Upper lobe of left lung (tissue), 6 donors: Measurements from ENCODE around the gene MOCOS. TPM values are rescaled to one million over a fixed set of nuclear protein-coding genes. Genes with fewer than 3 reads are reported as not detected.

Source experiments
- ATAC-seq, 2 donors: fragments of 200-7000 bp; cut with Tn5 transposase; one replicate each; pipeline ENCODE4 v1.9.1; 2022; ENCODE audit warnings: mild to moderate bottlenecking in 2 of 2, moderate library complexity in 2 of 2; ENCODE audit not compliant: low FRiP score in 2 of 2
- DNase-seq, 2 donors: peaks; one replicate each; pipeline ENCODE4 v3.0.0-alpha.2; 2019 to 2020
- H3K27ac ChIP-seq, 4 donors: fragments of 200-600 bp; sonication (generic); one replicate each; pipeline ENCODE4 v1.5.1; 2016 to 2019
- H3K27me3 ChIP-seq, 4 donors: fragments of 200-600 bp; sonication (generic); one replicate each; pipeline ENCODE4 v1.5.1; 2017 to 2019
- H3K36me3 ChIP-seq, 4 donors: fragments of 200-600 bp; sonication (generic); one replicate each; pipeline ENCODE4 v1.5.1; 2016 to 2019
- H3K4me1 ChIP-seq, 4 donors: fragments of 200-600 bp; sonication (generic); one replicate each; pipeline ENCODE4 v1.5.1; 2018 to 2019
- H3K4me3 ChIP-seq, 4 donors: fragments of 200-600 bp; sonication (generic); one replicate each; pipeline ENCODE4 v1.5.1; 2017 to 2019; ENCODE audit warnings: mild to moderate bottlenecking in 2 of 4, moderate library complexity in 1 of 4
- H3K9me3 ChIP-seq, 4 donors: fragments of 200-600 bp; sonication (generic); one replicate each; pipeline ENCODE4 v1.5.1; 2018 to 2019
- CTCF ChIP-seq, 6 experiments: fragments of 450-650 bp in 4 of 6; fragments of 200-600 bp in 2 of 6; sonication (generic) in 2 of 6; IDR thresholded peaks; one replicate each; pipeline ENCODE4 v1.5.1; 2016 to 2019; ENCODE audit warnings: antibody characterized with exemption in 6 of 6
- EP300 ChIP-seq, 4 donors: sonication (generic); formaldehyde crosslinking; IDR thresholded peaks; one replicate each; pipeline ENCODE4 v1.5.1; 2017; ENCODE audit warnings: antibody characterized with exemption in 4 of 4, control low read depth in 2 of 4
- POLR2A ChIP-seq, 4 donors: fragments of 450-650 bp; IDR thresholded peaks; one replicate each; pipeline ENCODE4 v1.5.1; 2016 to 2017; ENCODE audit warnings: antibody characterized with exemption in 4 of 4, mild to moderate bottlenecking in 2 of 4
- POLR2AphosphoS5 ChIP-seq, 2 donors: sonication (generic); formaldehyde crosslinking; IDR thresholded peaks; one replicate each; pipeline ENCODE4 v1.5.1; 2017; ENCODE audit warnings: antibody characterized with exemption in 2 of 2
- WGBS, 2 donors: methylation state at CpG; one replicate each; pipeline ENCODE4 v1.1.5; 2017 to 2018; 5-methylcytosine and 5-hydroxymethylcytosine counted together
- total RNA-seq, 6 donors: library from RNA; depleted of rRNA in 4 of 6; stranded (reverse); fragments of >200 nt in 4 of 6; gene quantifications; one replicate each; pipeline versions ENCODE4 v1.1.0 to v1.2.1, GENCODE V29; 2016 to 2021
- donor health status: DM: no; HTN: no; CAD: no; lungs with moderate emphysema.
- donor health status: DM: no; HTN: yes; CAD: no; lungs with severe emphysema.

The MOCOS gene
- total RNA-seq, 6 donors from 2014 or later: 1.9 to 4.7 (median 3.8) TPM

GRCh38 chr18:36176711-36177110, 10.6 kb upstream of the MOCOS start:
- WGBS, 2 donors: 86 to 91% methylated on average over 9 of the region's 9 CpGs
- DNase-seq: no peak
- no peak overlapping the region for H3K4me3 ChIP-seq
- H3K9me3 ChIP-seq: no peaks in the 10 kb centered on the region
- peaks cover 8 to 58% (median 33%) of the 10 kb centered on the region in 4 donors for H3K36me3 ChIP-seq
- ATAC-seq: no peak
- H3K27ac ChIP-seq: no peak overlapping the region
- TF ChIP-seq EP300 (IDR thresholded peaks at IDR 0.05) (no peak), POLR2A (IDR thresholded peaks at IDR 0.05) (no peak), CTCF (IDR thresholded peaks at IDR 0.05) (no peak), POLR2AphosphoS5 (IDR thresholded peaks at IDR 0.05) (no peak)
- peaks cover 3 to 13% (median 8%) of the 10 kb centered on the region in 4 donors for H3K4me1 ChIP-seq
- H3K27me3 ChIP-seq: no peaks in the 10 kb centered on the region

- H3K4me1 ChIP-seq: peaks cover 3 to 13% (median 8%) of the 10 kb centered on the region in 4 donors
- no peak for TF ChIP-seq POLR2A (IDR thresholded peaks at IDR 0.05)
- TF ChIP-seq CTCF (IDR thresholded peaks at IDR 0.05): no peak
- TF ChIP-seq POLR2AphosphoS5 (IDR thresholded peaks at IDR 0.05): no peak
- no peak for TF ChIP-seq EP300 (IDR thresholded peaks at IDR 0.05)
- H3K36me3 ChIP-seq: peaks cover 7 to 45% (median 26%) of the 10 kb centered on the region in 4 donors
- H3K27ac ChIP-seq: no peak overlapping the region
- ATAC-seq (no peak), DNase-seq (no peak)
- 75 to 80% methylated on average over 3 of the region's 3 CpGs for WGBS, 2 donors
- H3K9me3 ChIP-seq: no peaks in the 10 kb centered on the region
- H3K27me3 ChIP-seq: no peaks in the 10 kb centered on the region
- no peak overlapping the region for H3K4me3 ChIP-seq
These were observed 9.4 kb upstream of the MOCOS start for GRCh38 chr18:36177913-36178312.

DNA sequence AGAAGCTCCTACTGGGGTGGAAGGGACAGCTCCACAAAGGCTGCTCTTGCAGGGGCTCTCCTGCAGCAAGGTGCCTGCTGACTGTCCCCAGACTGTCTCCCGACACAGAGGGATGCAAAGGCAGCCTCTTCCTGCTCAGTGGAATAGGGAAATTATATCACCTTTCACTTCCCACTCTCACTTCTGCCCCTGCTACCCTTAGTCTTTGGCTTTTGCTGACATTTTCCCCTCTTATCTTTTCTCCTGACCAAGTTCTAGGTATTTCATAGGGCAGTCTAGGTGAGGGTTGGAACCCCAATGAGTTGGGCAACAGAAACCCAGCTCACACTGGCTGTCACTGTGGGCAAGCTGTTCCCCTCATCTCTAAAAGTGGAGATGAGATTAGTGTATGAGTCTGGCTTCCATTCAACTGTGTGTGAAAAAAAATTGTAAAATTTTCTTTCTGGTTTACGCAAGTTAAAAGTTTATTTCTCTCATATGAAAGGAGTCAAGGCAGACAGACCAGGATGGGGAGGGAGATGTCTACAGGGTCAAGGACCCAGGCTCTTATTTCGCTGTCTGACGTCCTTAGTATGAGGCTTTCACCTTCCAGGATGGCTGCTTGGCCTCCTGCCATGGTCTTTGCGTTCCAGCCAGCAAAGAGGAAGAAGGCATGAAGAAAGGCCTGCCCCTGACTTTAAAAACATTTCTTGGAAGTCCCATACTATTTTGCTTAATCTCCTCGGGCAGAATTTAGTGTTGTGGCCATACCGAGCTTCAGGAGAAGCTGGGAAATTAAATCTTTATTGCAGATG, 7.5 kb upstream of the MOCOS start:
- peaks cover 3 to 27% (median 17%) of the 10 kb centered on the region in 4 donors for H3K36me3 ChIP-seq
- peaks cover 3 to 13% (median 8%) of the 10 kb centered on the region in 4 donors for H3K4me1 ChIP-seq
- DNase-seq (peak in 1 of 2 donors; percentile 72), ATAC-seq (peak; percentile 26 to 69)
- H3K9me3 ChIP-seq: no peaks in the 10 kb centered on the region
- 16 to 21% methylated on average over 7 of the region's 7 CpGs for whole genome bisulfite sequencing, 2 donors
- peak overlapping the region in 2 of 4 donors; percentile 5 to 26 for H3K27ac ChIP-seq
- H3K27me3 ChIP-seq: no peaks in the 10 kb centered on the region
- H3K4me3 ChIP-seq: no peak overlapping the region
- TF ChIP-seq POLR2A (IDR thresholded peaks at IDR 0.05) (no peak), EP300 (IDR thresholded peaks at IDR 0.05) (no peak), POLR2AphosphoS5 (IDR thresholded peaks at IDR 0.05) (no peak), CTCF (IDR thresholded peaks at IDR 0.05) (no peak)

DNA sequence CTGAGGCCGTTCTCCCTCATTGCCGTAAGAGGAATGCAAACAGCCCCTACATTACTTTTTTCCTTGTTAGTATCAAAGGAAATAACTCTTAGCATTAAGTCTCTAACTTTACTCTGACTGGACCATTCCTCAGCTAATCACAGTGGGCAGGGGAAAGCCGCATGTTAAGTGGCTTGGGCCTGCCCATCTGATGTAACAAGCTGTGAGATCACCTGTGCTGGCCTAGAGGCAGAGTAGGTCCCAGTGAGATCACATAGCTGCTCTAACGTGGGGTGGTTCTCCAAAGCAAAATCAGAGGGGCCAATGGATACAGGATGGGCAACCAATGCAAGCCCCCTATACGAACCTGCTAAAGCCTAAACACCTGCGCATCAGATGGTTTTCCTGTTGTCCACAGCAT, 5.9 kb upstream of the MOCOS start:
- 83 to 89% methylated on average over 5 to 6 of the region's 6 CpGs for WGBS, 2 donors
- TF ChIP-seq POLR2AphosphoS5 (IDR thresholded peaks at IDR 0.05) (no peak), EP300 (IDR thresholded peaks at IDR 0.05) (no peak), POLR2A (IDR thresholded peaks at IDR 0.05) (no peak), CTCF (IDR thresholded peaks at IDR 0.05) (no peak)
- Histone ChIP-seq H3K27me3 (no peaks in the 10 kb centered on the region), H3K4me3 (no peak overlapping the region), H3K27ac (no peak overlapping the region), H3K9me3 (no peaks in the 10 kb centered on the region), H3K4me1 (peaks cover 6 to 18% (median 11%) of the 10 kb centered on the region in 4 donors), H3K36me3 (peaks cover 0 to 10% (median 3%) of the 10 kb centered on the region in 4 donors)
- no peak for DNase-seq
- no peak for ATAC-seq
